K562 (cell line): ENCODE results near the gene CTIF. TPM values are rescaled to one million over a fixed set of nuclear protein-coding genes. Genes with fewer than 3 reads are reported as not detected.

ENCODE experiments used
- ATAC-seq: fragments of 200-7000 bp; cut with Tn5 transposase; 3 replicates; pipeline ENCODE4 v1.9.1; 2020; ENCODE audit warnings: moderate library complexity
- BruUV-seq: library from RNA; stranded (reverse); fragments of 400-500 nt; replicated peaks from 2 replicates; lab custom pipeline; 2021; lab: Mats Ljungman, UMichigan
- CTCF ChIA-PET: fragments of 300-600 bp; formaldehyde crosslinking; extraction: SDS; loops from one replicate; lab custom pipeline; 2021; ENCODE audit warnings: low intra/inter-chr PET ratio; lab: Yijun Ruan, JAX
- POLR2A ChIA-PET: fragments of 300-600, 350-650 bp; sonication (Branson Sonifier 250); formaldehyde crosslinking; extraction: SDS; loops from one replicate; lab custom pipeline; 2021; ENCODE audit warnings: antibody characterized with exemption, inconsistent platforms; lab: Yijun Ruan, JAX
- DNase-seq, 4 experiments: peaks; one replicate each; pipeline versions ENCODE4 v3.0.0 to v3.0.0-alpha.2; 2011 to 2018; ENCODE audit warnings: low spot score in 3 of 4, mixed read lengths in 3 of 4; ENCODE audit errors: extremely low read depth in 1 of 4
- FAIRE-seq: peaks from 2 replicates; lab custom pipeline; 2011; peaks lifted over from hg19 to GRCh38; lab: Jason Lieb, UNC
- H2AFZ ChIP-seq: 2 replicates; pipeline ENCODE4 v1.6.0; 2011; ENCODE audit warnings: low read depth, low read length, control low read depth, inconsistent platforms
- H3K27ac ChIP-seq: fragments of 200-600 bp; 3 replicates; pipeline ENCODE4 v1.8.0; 2011; ENCODE audit warnings: low read depth, mild to moderate bottlenecking, control low read depth, inconsistent platforms, low read length, moderate library complexity, mixed read lengths; ENCODE audit errors: extremely low read depth
- H3K27me3 ChIP-seq, 2 experiments: fragments of 300-600 bp in 1 of 2; 2 replicates in 1 of 2; 3 replicates in 1 of 2; pipeline versions ENCODE4 v1.6.0 to v1.8.0; 2011; ENCODE audit warnings: inconsistent platforms in 2 of 2, low read length in 2 of 2, mild to moderate bottlenecking in 1 of 2, mixed read lengths in 1 of 2, moderate library complexity in 1 of 2; ENCODE audit not compliant: control insufficient read depth in 2 of 2, insufficient read depth in 2 of 2
- H3K36me3 ChIP-seq: fragments of 300-600 bp; 3 replicates; pipeline ENCODE4 v1.8.0; 2011; ENCODE audit warnings: mild to moderate bottlenecking, low read length, inconsistent platforms; ENCODE audit not compliant: control insufficient read depth, insufficient read depth
- H3K4me1 ChIP-seq, 2 experiments: fragments of 200-600 bp in 1 of 2; replicated peaks in 1 of 2; 2 replicates in 1 of 2; 3 replicates in 1 of 2; pipeline versions ENCODE4 v1.5.1 to v1.8.0; 2011; ENCODE audit warnings: inconsistent platforms in 2 of 2, low read length in 2 of 2, mild to moderate bottlenecking in 1 of 2, mixed read lengths in 1 of 2, moderate library complexity in 1 of 2; ENCODE audit not compliant: control insufficient read depth in 2 of 2, insufficient read depth in 2 of 2
- H3K4me2 ChIP-seq: 2 replicates; pipeline ENCODE4 v1.6.1; 2011; ENCODE audit warnings: low read length, control low read depth, inconsistent platforms, mixed read lengths; ENCODE audit not compliant: insufficient read depth
- H3K4me3 ChIP-seq: fragments of 200-600 bp; sonication (generic), shearing (Covaris generic); 2 replicates; pipeline ENCODE4 v1.5.1; 2016; ENCODE audit warnings: control low read depth, inconsistent platforms
- H3K79me2 ChIP-seq: fragments of 200-600 bp; 3 replicates; pipeline ENCODE4 v1.8.0; 2011; ENCODE audit warnings: low read length, inconsistent platforms; ENCODE audit not compliant: control insufficient read depth, insufficient read depth
- H3K9ac ChIP-seq, 2 experiments: 2 replicates each; pipeline versions ENCODE4 v1.6.0 to v1.6.1; 2011; ENCODE audit warnings: low read depth in 2 of 2, low read length in 2 of 2, control low read depth in 1 of 2, inconsistent platforms in 1 of 2, mild to moderate bottlenecking in 1 of 2, mixed read lengths in 1 of 2; ENCODE audit not compliant: insufficient read depth in 1 of 2
- H3K9me1 ChIP-seq: one replicate; pipeline ENCODE4 v1.6.0; 2011; ENCODE audit warnings: inconsistent platforms, mild to moderate bottlenecking, low read length, moderate library complexity; ENCODE audit not compliant: control insufficient read depth, insufficient read depth
- H3K9me3 ChIP-seq: replicated peaks from 2 replicates; pipeline ENCODE4 v1.5.1; 2011; ENCODE audit warnings: low read depth, low read length, inconsistent platforms; ENCODE audit not compliant: control insufficient read depth, insufficient read depth
- H4K20me1 ChIP-seq: replicated peaks from 2 replicates; pipeline ENCODE4 v1.6.1; 2011; ENCODE audit warnings: low read length, inconsistent platforms, mixed read lengths; ENCODE audit not compliant: control insufficient read depth, insufficient read depth
- ARHGAP35 ChIP-seq: fragments of 450-650 bp; IDR thresholded peaks from 2 replicates; pipeline ENCODE4 v1.6.1; 2018; ENCODE audit not compliant: partially characterized antibody
- ARNT ChIP-seq, 2 experiments: fragments of 450-650 bp; IDR thresholded peaks; 2 replicates each; pipeline ENCODE4 v1.6.1; 2016; ENCODE audit warnings: mild to moderate bottlenecking in 1 of 2
- E2F5 ChIP-seq: sonication (generic); formaldehyde crosslinking; IDR thresholded peaks from 2 replicates; pipeline ENCODE4 v1.8.0; 2022; ENCODE audit warnings: mild to moderate bottlenecking, missing genetic modification reagents
- HIVEP1 ChIP-seq: fragments of 250-450 bp; sonication (Bioruptor Pico); IDR thresholded peaks from 2 replicates; pipeline ENCODE4 v1.4.0; 2020; ENCODE audit warnings: mild to moderate bottlenecking
- KLF13 ChIP-seq: fragments of 450-650 bp; IDR thresholded peaks from 2 replicates; pipeline ENCODE4 v1.6.1; 2016; ENCODE audit warnings: missing genetic modification characterization, low read depth, mild to moderate bottlenecking, missing compliant biosample characterization, moderate library complexity, borderline replicate concordance
- NFATC3 ChIP-seq: fragments of 450-650 bp; IDR thresholded peaks from 2 replicates; pipeline ENCODE4 v1.6.1; 2017; ENCODE audit warnings: mild to moderate bottlenecking
- RAD21 ChIP-seq, 2 experiments: fragments of 250-450 bp in 1 of 2; fragments of 450-650 bp in 1 of 2; sonication (Bioruptor Pico) in 1 of 2; formaldehyde crosslinking in 1 of 2; IDR thresholded peaks in 1 of 2; conservative IDR thresholded peaks in 1 of 2; 2 replicates each; pipeline versions ENCODE4 v1.4.0 to v1.8.0; 2020 to 2022; ENCODE audit warnings: mild to moderate bottlenecking in 2 of 2, moderate library complexity in 1 of 2
- RERE ChIP-seq: sonication (generic); formaldehyde crosslinking; IDR thresholded peaks from 2 replicates; pipeline ENCODE4 v1.8.0; 2023; ENCODE audit warnings: missing genetic modification reagents, mild to moderate bottlenecking, borderline replicate concordance
- SMAD3 ChIP-seq: fragments of 450-650 bp; formaldehyde crosslinking; conservative IDR thresholded peaks from 2 replicates; pipeline ENCODE4 v1.4.0; 2020; ENCODE audit warnings: mild to moderate bottlenecking
- SOX6 ChIP-seq: fragments of 450-650 bp; IDR thresholded peaks from 2 replicates; pipeline ENCODE4 v1.6.1; 2014; ENCODE audit warnings: mild to moderate bottlenecking
- ZBTB34 ChIP-seq: fragments of 250-450 bp; sonication (Bioruptor Pico); IDR thresholded peaks from 2 replicates; pipeline ENCODE4 v1.8.0; 2021; ENCODE audit warnings: mild to moderate bottlenecking, moderate library complexity
- ZNF263 ChIP-seq: sonication (generic); formaldehyde crosslinking; IDR thresholded peaks from 2 replicates; pipeline ENCODE4 v1.8.0; 2022; ENCODE audit warnings: mild to moderate bottlenecking, missing genetic modification reagents, borderline replicate concordance
- WGBS: fragments of 100-300 bp; shearing (Covaris generic); methylation state at CpG from one replicate; pipeline ENCODE4 v1.1.6; 2016; ENCODE audit warnings: low coverage, mixed read lengths; ENCODE audit not compliant: insufficient coverage; ENCODE audit errors: missing lambda C conversion rate; 5-methylcytosine and 5-hydroxymethylcytosine counted together
- in situ Hi-C: fragments of 300-500 bp; cut with MboI; formaldehyde crosslinking; loops from 4 replicates; pipeline ENCODE4 v1.15.0; 2018; ENCODE audit warnings: inconsistent platforms, mixed read lengths
- intact Hi-C: fragments of 100-400 bp; cut with micrococcal nuclease; formaldehyde crosslinking; loops from 2 replicates; pipeline ENCODE4 v1.14.2; 2022
- polyA plus RNA-seq, 8 experiments: library from polyadenylated mRNA; depleted of rRNA in 4 of 8; stranded (reverse) in 5 of 8; unstranded in 3 of 8; fragments of >200 nt; fragmentation: Nextera tagmentation in 2 of 8; fragmentation: Illumina TruSeq in 1 of 8; extraction: Ambion mirVana in 2 of 8; extraction: Trizol in 1 of 8; gene quantifications; 2 replicates each; pipeline versions ENCODE4 v1.2.1 to v1.2.3, GENCODE V29; 2011 to 2014; ENCODE audit warnings: inconsistent platforms in 1 of 8, missing spikeins in 1 of 8
- total RNA-seq, 7 experiments: library from RNA; depleted of rRNA in 6 of 7; stranded (reverse); fragments of >200 nt in 6 of 7; fragmentation: Illumina TruSeq in 2 of 7; extraction: Trizol in 2 of 7; gene quantifications; 2 replicates each; pipeline versions ENCODE4 v1.2.1 to v1.2.3, GENCODE V29; 2011 to 2021; ENCODE audit warnings: low replicate concordance in 1 of 7

The CTIF gene
- total and polyA plus RNA-seq, 9 of the 15 experiments (the other 6 are each of a cell fraction or from before 2014, with no cell fraction given), result 0.17 to 11.5 (median 2.2) TPM

GRCh38 chr18:48795696-48796095 lies 256.9 kb downstream of the CTIF start (continued):
- TF ChIP-seq E2F5 (CRISPR knock-in tag) (no peak), HIVEP1 (no peak)

- Histone ChIP-seq H3K27me3 (no peaks in the 10 kb centered on the region), H3K4me1 (peaks cover 8 to 23% of the 10 kb centered on the region in 2 experiments; a peak in 4 of 5 replicates), H2AFZ (no peak overlapping the region), H3K9me3 (no peaks in the 10 kb centered on the region), H3K27ac (no peak overlapping the region), H3K36me3 (no peaks in the 10 kb centered on the region), H3K4me3 (no peak overlapping the region), H4K20me1 (no peaks in the 10 kb centered on the region; the same call in 1 of the 2 replicates), H3K4me2 (no peak overlapping the region), H3K9ac (no peak overlapping the region), H3K79me2 (no peaks in the 10 kb centered on the region), H3K9me1 (no peaks in the 10 kb centered on the region)
- CTCF ChIA-PET, result interaction anchor here (0.6 kb wide), 1 partner anchor 13 kb away, joined by 3 read pairs; no protein-coding TSS in a partner anchor
- in situ Hi-C loops, result no loop called here
- intact Hi-C loops, result no loop called here
- no peak for TF ChIP-seq NFATC3
- TF ChIP-seq RAD21 (CRISPR knock-in tag; conservative IDR thresholded peaks at IDR 0.05 in 1 of 2, IDR thresholded peaks at IDR 0.05 in 1 of 2), result no peak
- TF ChIP-seq KLF13 (tag), result no peak
- TF ChIP-seq ZNF263, result no peak
- TF ChIP-seq RERE (CRISPR knock-in tag), result no peak
- no peak for TF ChIP-seq ARHGAP35
- TF ChIP-seq ARNT (IDR thresholded peaks at IDR 0.05), result no peak
- no peak for TF ChIP-seq SOX6
- no peak for TF ChIP-seq ZBTB34 (CRISPR knock-in tag)
- TF ChIP-seq SMAD3 (CRISPR knock-in tag), result no peak
- ATAC-seq, result no peak
- POLR2A ChIA-PET, result interaction anchor here (0.6 kb wide), 1 partner anchor 15 kb away, joined by 3 read pairs; no protein-coding TSS in a partner anchor
- no peak for DNase-seq
- BruUV-seq, result no TSS peak
- 78% methylated on average over 5 of the region's 6 CpGs for WGBS
- no peak for FAIRE-seq
Measured at GRCh38 chr18:48796491-48797205, 257.8 kb downstream of the CTIF start.
